WERI-Rb-1 (cell line): ENCODE data around the gene COIL.

Source experiments
- DNase-seq: peaks from one replicate; pipeline ENCODE4 v3.0.0-alpha.2; 2020
- H3K27ac ChIP-seq: fragments of 250-450 bp; sonication (Bioruptor Pico); 2 replicates; pipeline ENCODE4 v1.5.1; 2020; ENCODE audit warnings: mild to moderate bottlenecking, moderate library complexity
- H3K27me3 ChIP-seq: fragments of 250-450 bp; sonication (Bioruptor Pico); 2 replicates; pipeline ENCODE4 v1.5.1; 2021; ENCODE audit warnings: mild to moderate bottlenecking, low read depth, moderate library complexity; ENCODE audit not compliant: insufficient read depth, severe bottlenecking
- H3K36me3 ChIP-seq: fragments of 250-450 bp; sonication (Bioruptor Pico); 2 replicates; pipeline ENCODE4 v1.5.1; 2020; ENCODE audit warnings: mild to moderate bottlenecking, moderate library complexity
- H3K4me3 ChIP-seq: 2 replicates; pipeline ENCODE4 v1.5.1; 2011; ENCODE audit warnings: low read depth, mild to moderate bottlenecking, control low read depth, low read length
- H3K9me3 ChIP-seq: fragments of 250-450 bp; sonication (Bioruptor Pico); 2 replicates; pipeline ENCODE4 v1.5.1; 2021; ENCODE audit warnings: mild to moderate bottlenecking, moderate library complexity; ENCODE audit not compliant: severe bottlenecking
- CTCF ChIP-seq: IDR thresholded peaks from 2 replicates; pipeline ENCODE4 v1.5.1; 2011; ENCODE audit warnings: low read depth, mild to moderate bottlenecking, control low read depth, inconsistent platforms, low read length

The COIL gene

GRCh38 chr17:56897646-56898424, 63.0 kb downstream of the COIL start:
- no peak overlapping the region for H3K4me3 ChIP-seq
- H3K27ac ChIP-seq: no peak overlapping the region
- no peaks in the 10 kb centered on the region for H3K9me3 ChIP-seq
- no peak for DNase-seq
- peaks cover 74% of the 10 kb centered on the region for H3K36me3 ChIP-seq
- TF ChIP-seq CTCF: no peak
- no peaks in the 10 kb centered on the region for H3K27me3 ChIP-seq

- DNase-seq: no peak
- no peaks in the 10 kb centered on the region for H3K9me3 ChIP-seq
- TF ChIP-seq CTCF: no peak
- H3K36me3 ChIP-seq: peaks cover 74% of the 10 kb centered on the region
- no peaks in the 10 kb centered on the region for H3K27me3 ChIP-seq
- no peak overlapping the region for H3K4me3 ChIP-seq
- no peak overlapping the region for H3K27ac ChIP-seq
Observed at GRCh38 chr17:56896968-56897359, 63.9 kb downstream of the COIL start.

- H3K27ac ChIP-seq: no peak overlapping the region
- H3K9me3 ChIP-seq: no peaks in the 10 kb centered on the region
- DNase-seq: no peak
- TF ChIP-seq CTCF: no peak
- H3K27me3 ChIP-seq: no peaks in the 10 kb centered on the region
- H3K36me3 ChIP-seq: peaks cover 77% of the 10 kb centered on the region
- no peak overlapping the region for H3K4me3 ChIP-seq
Observed at GRCh38 chr17:56896217-56896967, 64.5 kb downstream of the COIL start.

- Histone ChIP-seq H3K27ac (no peak overlapping the region), H3K4me3 (no peak overlapping the region), H3K36me3 (peaks cover 77% of the 10 kb centered on the region), H3K27me3 (no peaks in the 10 kb centered on the region), H3K9me3 (no peaks in the 10 kb centered on the region)
- no peak for DNase-seq
- TF ChIP-seq CTCF: no peak
Observed at GRCh38 chr17:56894859-56895455, 65.9 kb downstream of the COIL start.

DNA sequence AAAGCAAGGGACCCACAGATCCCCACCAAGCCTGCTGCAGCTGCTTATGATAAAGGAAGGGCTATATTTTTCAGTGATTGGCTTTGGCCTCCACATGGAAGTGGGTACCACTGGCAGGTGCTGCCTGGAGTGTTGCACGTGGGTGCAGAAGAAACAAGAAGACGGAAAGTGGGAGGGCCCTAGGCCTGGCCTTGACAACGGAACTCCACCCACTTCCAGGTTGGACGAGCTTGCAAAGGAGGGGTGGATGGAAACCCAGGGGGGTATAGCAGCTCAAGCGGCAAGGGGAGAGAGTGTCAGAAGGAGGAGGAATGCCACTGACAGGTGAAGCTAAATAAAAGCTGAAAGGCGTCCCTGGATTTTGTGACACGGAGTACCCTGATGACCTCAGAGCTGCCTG, 67.3 kb downstream of the COIL start:
- DNase-seq: no peak
- Histone ChIP-seq H3K36me3 (peaks cover 69% of the 10 kb centered on the region), H3K27me3 (no peaks in the 10 kb centered on the region), H3K27ac (no peak overlapping the region), H3K4me3 (no peak overlapping the region), H3K9me3 (peaks cover 3% of the 10 kb centered on the region)
- no peak for TF ChIP-seq CTCF
